Sigmoid colon (tissue), 7 donors: Measurements from ENCODE around the gene PPP2R5E. TPM values are rescaled to one million over a fixed set of nuclear protein-coding genes. Genes with fewer than 3 reads are reported as not detected.

ENCODE experiments used
- DNase-seq: peaks from one replicate; pipeline ENCODE4 v3.0.0-alpha.2; 2019
- H3K27ac ChIP-seq, 4 donors: fragments of 200-600 bp; sonication (generic); one replicate each; pipeline ENCODE4 v1.5.1; 2016 to 2019; ENCODE audit warnings: mild to moderate bottlenecking in 1 of 4
- H3K27me3 ChIP-seq, 3 donors: fragments of 200-600 bp; sonication (generic); one replicate each; pipeline ENCODE4 v1.5.1; 2019; ENCODE audit warnings: mild to moderate bottlenecking in 1 of 3
- H3K36me3 ChIP-seq, 4 donors: fragments of 200-600 bp; sonication (generic); one replicate each; pipeline ENCODE4 v1.5.1; 2016 to 2019
- H3K4me1 ChIP-seq, 4 donors: fragments of 200-600 bp; sonication (generic); one replicate each; pipeline ENCODE4 v1.5.1; 2017 to 2019
- H3K4me3 ChIP-seq, 4 donors: fragments of 200-600 bp; sonication (generic); one replicate each; pipeline ENCODE4 v1.5.1; 2017 to 2019; ENCODE audit warnings: mild to moderate bottlenecking in 2 of 4, moderate library complexity in 1 of 4
- H3K9me3 ChIP-seq, 4 donors: fragments of 200-600 bp in 3 of 4; sonication (generic) in 3 of 4; one replicate each; pipeline versions ENCODE4 v1.5.1 to v1.6.1; 2013 to 2019
- CTCF ChIP-seq, 4 experiments: fragments of 450-650 bp in 3 of 4; fragments of 200-600 bp in 1 of 4; IDR thresholded peaks; one replicate each; pipeline ENCODE4 v1.5.1; 2016 to 2019; ENCODE audit warnings: antibody characterized with exemption in 4 of 4, mild to moderate bottlenecking in 3 of 4, moderate library complexity in 2 of 4
- EP300 ChIP-seq, 4 donors: sonication (generic); formaldehyde crosslinking; IDR thresholded peaks; one replicate each; pipeline ENCODE4 v1.6.1; 2017; ENCODE audit warnings: antibody characterized with exemption in 4 of 4
- POLR2A ChIP-seq, 2 donors: fragments of 450-650 bp; IDR thresholded peaks; one replicate each; pipeline ENCODE4 v1.6.1; 2016; ENCODE audit warnings: antibody characterized with exemption in 2 of 2, mild to moderate bottlenecking in 2 of 2, moderate library complexity in 2 of 2
- POLR2AphosphoS5 ChIP-seq, 4 donors: sonication (generic); formaldehyde crosslinking; IDR thresholded peaks; one replicate each; pipeline ENCODE4 v1.6.1; 2017; ENCODE audit warnings: antibody characterized with exemption in 4 of 4
- WGBS, 2 donors: extraction: QIAGEN DNeasy Blood & Tissue Kit; methylation state at CpG; one replicate each; pipeline ENCODE4 v1.1.7; 2013; 5-methylcytosine and 5-hydroxymethylcytosine counted together
- intact Hi-C: fragments of 100-400 bp; cut with DNase I; formaldehyde crosslinking; loops from one replicate; pipeline ENCODE4 v1.15.1; 2023
- polyA plus RNA-seq, 3 donors: library from polyadenylated mRNA; stranded (reverse); fragments of 200-250 nt; gene quantifications; one replicate each; pipeline ENCODE4 v1.2.3, GENCODE V29; 2013
- total RNA-seq, 4 donors: library from RNA; depleted of rRNA; stranded (reverse); fragments of >200 nt; gene quantifications; one replicate each; pipeline ENCODE4 v1.1.0, GENCODE V29; 2016
- donor health status: healthy with polysubstance abuse.
- donor health status: Bipolar disorder and iron deficiency.
- donor health status: healthy.

The PPP2R5E gene
- total and polyA plus RNA-seq, 7 donors, result 10.8 to 28.9 (median 23.7) TPM

GRCh38 chr14:63432228-63432627, 110.9 kb downstream of the PPP2R5E start:
- H3K4me1 ChIP-seq, result peaks cover 0 to 34% (median 23%) of the 10 kb centered on the region in 4 donors

GRCh38 chr14:63431466-63431865, 111.7 kb downstream of the PPP2R5E start:
- Histone ChIP-seq H3K9me3 (no peaks in the 10 kb centered on the region), H3K4me1 (peaks cover 0 to 26% (median 19%) of the 10 kb centered on the region in 4 donors), H3K27me3 (no peaks in the 10 kb centered on the region), H3K27ac (no peak overlapping the region), H3K36me3 (no peaks in the 10 kb centered on the region), H3K4me3 (no peak overlapping the region)
- 55 to 87% methylated on average over 3 of the region's 3 CpGs for WGBS, 2 donors
- intact Hi-C loops, result no loop called here
- no peak for TF ChIP-seq POLR2AphosphoS5 (IDR thresholded peaks at IDR 0.05)
- TF ChIP-seq CTCF (IDR thresholded peaks at IDR 0.05), result no peak
- no peak for TF ChIP-seq EP300 (IDR thresholded peaks at IDR 0.05)
- TF ChIP-seq POLR2A (IDR thresholded peaks at IDR 0.05), result no peak
- no peak for DNase-seq

More at GRCh38 chr14:63432228-63432627, 110.9 kb downstream of the PPP2R5E start:
- no peaks in the 10 kb centered on the region for H3K9me3 ChIP-seq
- no peaks in the 10 kb centered on the region for H3K36me3 ChIP-seq
- TF ChIP-seq CTCF (IDR thresholded peaks at IDR 0.05), result no peak
- no peak for TF ChIP-seq POLR2A (IDR thresholded peaks at IDR 0.05)
- no peak for TF ChIP-seq EP300 (IDR thresholded peaks at IDR 0.05)
- no peak for TF ChIP-seq POLR2AphosphoS5 (IDR thresholded peaks at IDR 0.05)
- 44 to 73% methylated on average over 5 of the region's 5 CpGs for WGBS, 2 donors
- no peak overlapping the region for H3K27ac ChIP-seq
- H3K27me3 ChIP-seq, result no peaks in the 10 kb centered on the region
- intact Hi-C loops, result no loop called here
- DNase-seq, result no peak
- H3K4me3 ChIP-seq, result no peak overlapping the region

GRCh38 chr14:63428486-63428885, 114.7 kb downstream of the PPP2R5E start:
- Histone ChIP-seq H3K27ac (no peak overlapping the region), H3K4me1 (peaks cover 0 to 12% (median 9%) of the 10 kb centered on the region in 4 donors), H3K9me3 (no peaks in the 10 kb centered on the region), H3K27me3 (no peaks in the 10 kb centered on the region), H3K4me3 (no peak overlapping the region), H3K36me3 (no peaks in the 10 kb centered on the region)
- TF ChIP-seq EP300 (IDR thresholded peaks at IDR 0.05) (no peak), POLR2AphosphoS5 (IDR thresholded peaks at IDR 0.05) (no peak), CTCF (IDR thresholded peaks at IDR 0.05) (no peak), POLR2A (IDR thresholded peaks at IDR 0.05) (no peak)
- intact Hi-C loops, result no loop called here
- DNase-seq, result no peak
- 83 to 88% methylated on average over 1 of the region's 1 CpG for WGBS, 2 donors

GRCh38 chr14:63426838-63427352, 116.3 kb downstream of the PPP2R5E start:
- H3K4me3 ChIP-seq, result no peak overlapping the region
- peaks cover 0 to under 1% (median 0%) of the 10 kb centered on the region in 4 donors for H3K36me3 ChIP-seq
- TF ChIP-seq EP300 (IDR thresholded peaks at IDR 0.05), result no peak
- TF ChIP-seq POLR2AphosphoS5 (IDR thresholded peaks at IDR 0.05), result no peak
- no peak for TF ChIP-seq CTCF (IDR thresholded peaks at IDR 0.05)
- no peak for TF ChIP-seq POLR2A (IDR thresholded peaks at IDR 0.05)
- no peak for DNase-seq
- 93 to 95% methylated on average over 6 of the region's 6 CpGs for WGBS, 2 donors
- H3K27ac ChIP-seq, result no peak overlapping the region
- peaks cover 0 to 12% (median 7%) of the 10 kb centered on the region in 4 donors for H3K4me1 ChIP-seq
- intact Hi-C loops, result no loop called here
- H3K9me3 ChIP-seq, result no peaks in the 10 kb centered on the region
- H3K27me3 ChIP-seq, result no peaks in the 10 kb centered on the region

GRCh38 chr14:63423889-63424288, 119.3 kb downstream of the PPP2R5E start:
- H3K4me3 ChIP-seq, result no peak overlapping the region
- no peak overlapping the region for H3K27ac ChIP-seq
- WGBS, 2 donors, result 95 to 96% methylated on average over 4 of the region's 4 CpGs
- no peaks in the 10 kb centered on the region for H3K9me3 ChIP-seq
- peaks cover 0 to 22% (median 1%) of the 10 kb centered on the region in 4 donors for H3K36me3 ChIP-seq
- intact Hi-C loops, result no loop called here
- peaks cover 0 to 12% (median 6%) of the 10 kb centered on the region in 4 donors for H3K4me1 ChIP-seq
- TF ChIP-seq POLR2A (IDR thresholded peaks at IDR 0.05), result no peak
- no peak for TF ChIP-seq EP300 (IDR thresholded peaks at IDR 0.05)
- no peak for TF ChIP-seq CTCF (IDR thresholded peaks at IDR 0.05)
- no peak for TF ChIP-seq POLR2AphosphoS5 (IDR thresholded peaks at IDR 0.05)
- H3K27me3 ChIP-seq, result no peaks in the 10 kb centered on the region
- DNase-seq, result no peak
